SHP77 treated with DMSO at 0.1 percent for 48 hours (cell line): ENCODE measurements around the gene MEST.
"Not testable (repeated sequence)": the region's sequence is repeated elsewhere in the genome, so short reads cannot be mapped to it uniquely, and the experiment has no call there.

ENCODE experiments used
- DNase-seq: peaks from one replicate; lab custom pipeline; 2025; lab: John Stamatoyannopoulos, UW

MEST gene

GRCh38 chr7:130485734-130486113 is 6.2 kb upstream of the MEST start:
- DNase-seq, result no peak

GRCh38 chr7:130486114-130486953 is 5.6 kb upstream of the MEST start:
- DNase-seq, result peak; percentile 94

- no peak for DNase-seq
Observed at GRCh38 chr7:130486954-130487436, 4.9 kb upstream of the MEST start.

- DNase-seq, result no peak
Observed at GRCh38 chr7:130488392-130489139, 3.3 kb upstream of the MEST start.

- no peak for DNase-seq
Observed at GRCh38 chr7:130489140-130489983, 2.5 kb upstream of the MEST start.

GRCh38 chr7:130490311-130490791 is 1.5 kb upstream of the MEST start:
- no peak for DNase-seq

- no peak for DNase-seq
Observed at GRCh38 chr7:130490888-130491804, 739 bp upstream of the MEST start.

GRCh38 chr7:130492523-130493274 is 814 bp downstream of the MEST start:
- DNase-seq, result no peak

GRCh38 chr7:130493275-130493873 is 1.5 kb downstream of the MEST start:
- no peak for DNase-seq

GRCh38 chr7:130494431-130494858 is 2.6 kb downstream of the MEST start:
- DNase-seq, result no peak

GRCh38 chr7:130500463-130500862 is 8.6 kb downstream of the MEST start:
- no peak for DNase-seq

GRCh38 chr7:130500910-130501309 is 9.0 kb downstream of the MEST start:
- no peak for DNase-seq

- no peak for DNase-seq
Observed at GRCh38 chr7:130505753-130506152, 13.9 kb downstream of the MEST start.

GRCh38 chr7:130506358-130506757 is 14.5 kb downstream of the MEST start:
- DNase-seq, result no peak

GRCh38 chr7:130512038-130512437 is 20.2 kb downstream of the MEST start:
- not testable (repeated sequence) for DNase-seq

GRCh38 chr7:130513447-130513846 is 21.6 kb downstream of the MEST start:
- DNase-seq, result no peak

- DNase-seq, result no peak
Observed at GRCh38 chr7:130515315-130516040, 23.6 kb downstream of the MEST start.

GRCh38 chr7:130521258-130521951 is 29.5 kb downstream of the MEST start:
- no peak for DNase-seq
